Measurements from ENCODE around the gene RALGAPB. TPM values are rescaled to one million over a fixed set of nuclear protein-coding genes. Genes with fewer than 3 reads are reported as not detected.

The RALGAPB gene
- total RNA-seq, 1 experiment from 2014 or later = 24.0 TPM

GRCh38 chr20:38538789-38539188 is 66.1 kb downstream of the RALGAPB start:
- Histone ChIP-seq H3K27ac (ENCODE audit: low read depth, low read length) (no peak overlapping the region), H3K27me3 (ENCODE audit: insufficient read depth, low read length) (no peaks in the 10 kb centered on the region), H3K36me3 (ENCODE audit: control insufficient read depth in 1 of 2, insufficient read depth in 2 of 2, low read length in 2 of 2) (peaks cover 21 to 25% of the 10 kb centered on the region in 2 experiments; a peak in 3 of 4 replicates), H2AFZ (ENCODE audit: low read depth, low read length, poor library complexity, severe bottlenecking) (no peak overlapping the region), H3K4me2 (ENCODE audit: low read length) (no peak overlapping the region), H3K4me3 (replicated peaks in 1 of 2; ENCODE audit: low read depth in 1 of 2, low read length in 2 of 2) (no peak overlapping the region), H3K79me2 (ENCODE audit: insufficient read depth, low read length) (no peaks in the 10 kb centered on the region), H3K4me1 (ENCODE audit: control insufficient read depth in 1 of 2, insufficient read depth in 2 of 2, low read length in 2 of 2) (no peaks in the 10 kb centered on the region), H4K20me1 (ENCODE audit: insufficient read depth) (no peaks in the 10 kb centered on the region), H3K9me3 (ENCODE audit: control insufficient read depth in 1 of 2, insufficient read depth in 1 of 2, low read depth in 1 of 2, low read length in 2 of 2) (no peaks in the 10 kb centered on the region), H3K9ac (ENCODE audit: low read length) (no peak overlapping the region), H3K9me2 (ENCODE audit: insufficient read depth) (no peaks in the 10 kb centered on the region)
- TF ChIP-seq YY1 (IDR thresholded peaks at IDR 0.05; ENCODE audit: extremely low read depth, insufficient replicate concordance, low read depth, low read length) (no peak), JUND (IDR thresholded peaks at IDR 0.05) (no peak), SP1 (IDR thresholded peaks at IDR 0.05; ENCODE audit: low read depth) (no peak), EZH2phosphoT487 (IDR thresholded peaks at IDR 0.05; ENCODE audit: borderline replicate concordance) (no peak), ELF1 (IDR thresholded peaks at IDR 0.05; ENCODE audit: borderline replicate concordance, low read depth) (no peak), CEBPB (IDR thresholded peaks at IDR 0.05; ENCODE audit: low read depth) (no peak), EGR1 (IDR thresholded peaks at IDR 0.05; ENCODE audit: low read depth) (no peak), CBX3 (IDR thresholded peaks at IDR 0.05; ENCODE audit: low read depth) (no peak), SRF (IDR thresholded peaks at IDR 0.05; ENCODE audit: low read depth) (no peak), EZH2 (IDR thresholded peaks at IDR 0.05) (no peak), ZFX (IDR thresholded peaks at IDR 0.05) (no peak), MAX (IDR thresholded peaks at IDR 0.05) (no peak), SIN3A (IDR thresholded peaks at IDR 0.05; ENCODE audit: low read depth) (no peak), FOSL1 (IDR thresholded peaks at IDR 0.05; ENCODE audit: low read depth) (no peak), RAD21 (IDR thresholded peaks at IDR 0.05; ENCODE audit: low read depth) (no peak), REST (IDR thresholded peaks at IDR 0.05; ENCODE audit: low read depth) (no peak), ATF3 (IDR thresholded peaks at IDR 0.05) (no peak), TCF7L2 (IDR thresholded peaks at IDR 0.05; ENCODE audit: borderline replicate concordance, extremely low read depth, insufficient read depth, insufficient read length) (no peak), ZBTB33 (IDR thresholded peaks at IDR 0.05; ENCODE audit: extremely low read depth, insufficient replicate concordance, low read length) (no peak)
- no peak for DNase-seq (ENCODE audit: low read depth, low spot score)
- intact Hi-C loops (cut with micrococcal nuclease) = no loop called here
- no peak for ATAC-seq
- no TSS peak for BruUV-seq (replicated peaks)
- ChIA-PET POLR2A (no interaction called here), RAD21 (ENCODE audit: low non-redundant PET in 1 of 2, low total read pairs in 2 of 2, uncharacterized antibody in 2 of 2, unreplicated experiment in 2 of 2) (no interaction called here), CTCF (no interaction called here)

Measured in HCT116 (cell line).